GM12873 (cell line): Measurements from ENCODE around the gene NFXL1.

Experiments used
- CTCF ChIP-seq: IDR thresholded peaks from 2 replicates; pipeline ENCODE4 v1.5.1; 2012; ENCODE audit warnings: low read depth, mild to moderate bottlenecking, moderate library complexity, low read length, control low read depth; ENCODE audit not compliant: insufficient read depth; ENCODE audit errors: missing control alignments

The NFXL1 gene

GRCh38 chr4:47855350-47855749, 59.0 kb downstream of the NFXL1 start:
- no peak for TF ChIP-seq CTCF

- no peak for TF ChIP-seq CTCF
Observed at GRCh38 chr4:47852136-47852535, 62.2 kb downstream of the NFXL1 start.

GRCh38 chr4:47849466-47849865, 64.9 kb downstream of the NFXL1 start:
- no peak for TF ChIP-seq CTCF

GRCh38 chr4:47848041-47848440, 66.3 kb downstream of the NFXL1 start:
- no peak for TF ChIP-seq CTCF

- no peak for TF ChIP-seq CTCF
Observed at GRCh38 chr4:47842985-47843384, 71.4 kb downstream of the NFXL1 start.

- TF ChIP-seq CTCF = no peak
Observed at GRCh38 chr4:47840291-47840690, 74.1 kb downstream of the NFXL1 start.

- peak; percentile 52 for TF ChIP-seq CTCF
Observed at GRCh38 chr4:47839259-47839658, 75.1 kb downstream of the NFXL1 start.

GRCh38 chr4:47838445-47838844, 75.9 kb downstream of the NFXL1 start:
- TF ChIP-seq CTCF = no peak
